Hepatocyte (in vitro differentiated cells): Measurements from ENCODE around the gene DCAF12. TPM values are rescaled to one million over a fixed set of nuclear protein-coding genes. Genes with fewer than 3 reads are reported as not detected.

ENCODE experiments used
- DNase-seq: peaks from one replicate; pipeline ENCODE4 v3.0.0-alpha.2; 2016; ENCODE audit warnings: low spot score
- H2AFZ ChIP-seq: fragments of 200-600 bp; sonication (generic); 2 replicates; pipeline ENCODE4 v1.6.0; 2016; ENCODE audit warnings: antibody characterized with exemption, mild to moderate bottlenecking
- H3K27ac ChIP-seq: fragments of 200-600 bp; sonication (generic); 2 replicates; pipeline ENCODE4 v1.5.1; 2016; ENCODE audit warnings: mild to moderate bottlenecking
- H3K27me3 ChIP-seq: fragments of 200-600 bp; sonication (generic); 2 replicates; pipeline ENCODE4 v1.6.1; 2016
- H3K36me3 ChIP-seq: fragments of 200-600 bp; sonication (generic); replicated peaks from 2 replicates; pipeline ENCODE4 v1.5.1; 2016; ENCODE audit warnings: low read depth; ENCODE audit not compliant: insufficient read depth
- H3K4me1 ChIP-seq: fragments of 200-600 bp; sonication (generic); 2 replicates; pipeline ENCODE4 v1.5.1; 2016; ENCODE audit warnings: mild to moderate bottlenecking, moderate library complexity; ENCODE audit not compliant: insufficient read depth
- H3K4me2 ChIP-seq: fragments of 200-600 bp; sonication (generic); 2 replicates; pipeline ENCODE4 v1.6.0; 2016
- H3K4me3 ChIP-seq: fragments of 200-600 bp; sonication (generic); 2 replicates; pipeline ENCODE4 v1.5.1; 2016; ENCODE audit warnings: mild to moderate bottlenecking
- H3K79me2 ChIP-seq: fragments of 200-600 bp; sonication (generic); 2 replicates; pipeline ENCODE4 v1.6.0; 2017; ENCODE audit warnings: mild to moderate bottlenecking
- H3K9me2 ChIP-seq: fragments of 200-600 bp; sonication (generic); replicated peaks from 2 replicates; pipeline ENCODE4 v1.6.0; 2017; ENCODE audit warnings: mild to moderate bottlenecking; ENCODE audit not compliant: insufficient read depth
- H3K9me3 ChIP-seq: fragments of 200-600 bp; sonication (generic); 2 replicates; pipeline ENCODE4 v1.5.1; 2016; ENCODE audit warnings: low read depth, mild to moderate bottlenecking
- H4K20me1 ChIP-seq: fragments of 200-600 bp; sonication (generic); 2 replicates; pipeline ENCODE4 v1.6.0; 2016; ENCODE audit warnings: mild to moderate bottlenecking; ENCODE audit not compliant: insufficient read depth, poor library complexity, severe bottlenecking
- EZH2 ChIP-seq: fragments of 200-600 bp; sonication (generic); IDR thresholded peaks from 2 replicates; pipeline ENCODE4 v1.6.1; 2016; ENCODE audit warnings: antibody characterized with exemption, mild to moderate bottlenecking, borderline replicate concordance
- EZH2phosphoT487 ChIP-seq: fragments of 200-600 bp; sonication (generic); IDR thresholded peaks from one replicate; pipeline ENCODE4 v1.6.1; 2018; ENCODE audit warnings: antibody characterized with exemption, mild to moderate bottlenecking, low read depth, moderate library complexity; ENCODE audit not compliant: unreplicated experiment, severe bottlenecking
- WGBS: methylation state at CpG from one replicate; pipeline ENCODE4 v1.1.6; 2016; ENCODE audit warnings: low lambda C conversion rate; ENCODE audit errors: missing lambda C conversion rate; 5-methylcytosine and 5-hydroxymethylcytosine counted together
- polyA plus RNA-seq: library from polyadenylated mRNA; unstranded; fragments of >200 nt; fragmentation: Nextera tagmentation; extraction: Ambion mirVana; gene quantifications from 2 replicates; pipeline ENCODE4 v1.2.1, GENCODE V29; 2016
- total RNA-seq: library from RNA; depleted of rRNA; stranded (reverse); fragments of >200 nt; gene quantifications from 2 replicates; pipeline ENCODE4 v1.2.3, GENCODE V29; 2014
- TF ChIP-seq, protein P1 (sequence below): fragments of 200-600 bp; sonication (generic); IDR thresholded peaks from 2 replicates; pipeline ENCODE4 v1.5.1; 2016; ENCODE audit warnings: antibody characterized with exemption, mild to moderate bottlenecking; ENCODE audit not compliant: poor library complexity

Gene DCAF12
- total RNA-seq (34.8 and 43.3 TPM in 2 replicates), polyA plus RNA-seq (23.9 and 28.6 TPM in 2 replicates)

- no peak for TF ChIP-seq EZH2
- TF ChIP-seq, protein P1, sequence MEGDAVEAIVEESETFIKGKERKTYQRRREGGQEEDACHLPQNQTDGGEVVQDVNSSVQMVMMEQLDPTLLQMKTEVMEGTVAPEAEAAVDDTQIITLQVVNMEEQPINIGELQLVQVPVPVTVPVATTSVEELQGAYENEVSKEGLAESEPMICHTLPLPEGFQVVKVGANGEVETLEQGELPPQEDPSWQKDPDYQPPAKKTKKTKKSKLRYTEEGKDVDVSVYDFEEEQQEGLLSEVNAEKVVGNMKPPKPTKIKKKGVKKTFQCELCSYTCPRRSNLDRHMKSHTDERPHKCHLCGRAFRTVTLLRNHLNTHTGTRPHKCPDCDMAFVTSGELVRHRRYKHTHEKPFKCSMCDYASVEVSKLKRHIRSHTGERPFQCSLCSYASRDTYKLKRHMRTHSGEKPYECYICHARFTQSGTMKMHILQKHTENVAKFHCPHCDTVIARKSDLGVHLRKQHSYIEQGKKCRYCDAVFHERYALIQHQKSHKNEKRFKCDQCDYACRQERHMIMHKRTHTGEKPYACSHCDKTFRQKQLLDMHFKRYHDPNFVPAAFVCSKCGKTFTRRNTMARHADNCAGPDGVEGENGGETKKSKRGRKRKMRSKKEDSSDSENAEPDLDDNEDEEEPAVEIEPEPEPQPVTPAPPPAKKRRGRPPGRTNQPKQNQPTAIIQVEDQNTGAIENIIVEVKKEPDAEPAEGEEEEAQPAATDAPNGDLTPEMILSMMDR = peak; percentile 10
- H3K4me3 ChIP-seq = peak within 1 kb of the TSS; percentile 55
- H3K4me1 ChIP-seq = peaks cover 16% of the 10 kb centered on the region
- peak within 1 kb of the TSS; percentile 91 for H3K27ac ChIP-seq
- no peaks in the 10 kb centered on the region for H3K9me2 ChIP-seq
- no peaks in the 10 kb centered on the region for H3K9me3 ChIP-seq
- H4K20me1 ChIP-seq = peaks cover 14% of the 10 kb centered on the region
- peak within 1 kb of the TSS; percentile 54 for H2AFZ ChIP-seq
- 2% methylated on average over 57 of the region's 67 CpGs for WGBS
- H3K27me3 ChIP-seq = no peaks in the 10 kb centered on the region
- peaks cover 4% of the 10 kb centered on the region for H3K36me3 ChIP-seq
- peak within 1 kb of the TSS; percentile 89 for H3K4me2 ChIP-seq
- peak; percentile 95 for DNase-seq
- H3K79me2 ChIP-seq = peaks cover 47% of the 10 kb centered on the region
Observed at GRCh38 chr9:34126207-34127034, at the start of gene DCAF12. Gene DCAF12 (minus strand): TSS chr9:34126698. CDS start chr9:34126431, 267 bp downstream.

DNA sequence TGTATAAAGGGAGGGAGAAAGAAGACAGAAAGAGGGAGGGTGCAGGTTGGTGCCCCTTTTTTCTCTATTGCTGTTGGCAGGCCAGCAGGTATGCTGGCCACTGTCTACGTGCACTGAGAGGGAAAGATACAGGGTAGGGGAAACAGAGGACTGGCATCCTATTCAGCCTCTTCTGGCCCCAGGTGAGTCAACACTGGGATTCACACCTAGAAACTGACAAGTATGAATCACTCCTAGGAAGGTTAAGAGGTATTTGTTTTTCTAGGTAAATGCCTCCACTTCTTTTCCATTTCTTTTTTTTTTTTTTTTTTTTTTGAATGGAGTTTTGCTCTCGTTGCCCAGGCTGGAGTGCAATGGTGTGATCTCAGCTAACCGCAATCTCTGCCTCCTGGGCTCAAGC is 49.6 kb upstream of the DCAF12 start:
- H3K9me3 ChIP-seq = no peaks in the 10 kb centered on the region
- H3K27me3 ChIP-seq = no peaks in the 10 kb centered on the region
- H3K4me2 ChIP-seq = no peak overlapping the region
- peak overlapping the region; percentile 63 for H3K27ac ChIP-seq
- DNase-seq = no peak
- no peak for TF ChIP-seq EZH2
- TF ChIP-seq EZH2phosphoT487 = no peak
- TF ChIP-seq, protein P1 = no peak
- H2AFZ ChIP-seq = no peak overlapping the region
- no peaks in the 10 kb centered on the region for H3K9me2 ChIP-seq
- 56% methylated on average over 3 of the region's 3 CpGs for WGBS
- peaks cover 30% of the 10 kb centered on the region for H3K79me2 ChIP-seq
- no peaks in the 10 kb centered on the region for H3K36me3 ChIP-seq
- H4K20me1 ChIP-seq = peaks cover 8% of the 10 kb centered on the region
- no peak overlapping the region for H3K4me3 ChIP-seq
- peaks cover 11% of the 10 kb centered on the region for H3K4me1 ChIP-seq

- Histone ChIP-seq H3K9me3 (no peaks in the 10 kb centered on the region), H3K4me2 (no peak overlapping the region), H3K79me2 (no peaks in the 10 kb centered on the region), H3K4me3 (no peak overlapping the region), H3K4me1 (peaks cover 11% of the 10 kb centered on the region), H4K20me1 (no peaks in the 10 kb centered on the region), H3K36me3 (no peaks in the 10 kb centered on the region), H3K27ac (no peak overlapping the region), H3K9me2 (no peaks in the 10 kb centered on the region), H3K27me3 (no peaks in the 10 kb centered on the region), H2AFZ (no peak overlapping the region)
- WGBS = 93% methylated on average over 15 of the region's 15 CpGs
- DNase-seq = no peak
- TF ChIP-seq EZH2phosphoT487 (no peak), EZH2 (no peak)
- TF ChIP-seq, protein P1 = no peak
Observed at GRCh38 chr9:34171753-34172535, 45.4 kb upstream of the DCAF12 start.
